CD4-positive, alpha-beta T cell treated with Interleukin-17A for 4 hours (primary cell): ENCODE data around the gene GPX4.

Experiments
- DNase-seq: peaks from one replicate; pipeline ENCODE4 v3.0.0-alpha.2; 2020; ENCODE audit warnings: mixed read lengths

Gene GPX4

DNA sequence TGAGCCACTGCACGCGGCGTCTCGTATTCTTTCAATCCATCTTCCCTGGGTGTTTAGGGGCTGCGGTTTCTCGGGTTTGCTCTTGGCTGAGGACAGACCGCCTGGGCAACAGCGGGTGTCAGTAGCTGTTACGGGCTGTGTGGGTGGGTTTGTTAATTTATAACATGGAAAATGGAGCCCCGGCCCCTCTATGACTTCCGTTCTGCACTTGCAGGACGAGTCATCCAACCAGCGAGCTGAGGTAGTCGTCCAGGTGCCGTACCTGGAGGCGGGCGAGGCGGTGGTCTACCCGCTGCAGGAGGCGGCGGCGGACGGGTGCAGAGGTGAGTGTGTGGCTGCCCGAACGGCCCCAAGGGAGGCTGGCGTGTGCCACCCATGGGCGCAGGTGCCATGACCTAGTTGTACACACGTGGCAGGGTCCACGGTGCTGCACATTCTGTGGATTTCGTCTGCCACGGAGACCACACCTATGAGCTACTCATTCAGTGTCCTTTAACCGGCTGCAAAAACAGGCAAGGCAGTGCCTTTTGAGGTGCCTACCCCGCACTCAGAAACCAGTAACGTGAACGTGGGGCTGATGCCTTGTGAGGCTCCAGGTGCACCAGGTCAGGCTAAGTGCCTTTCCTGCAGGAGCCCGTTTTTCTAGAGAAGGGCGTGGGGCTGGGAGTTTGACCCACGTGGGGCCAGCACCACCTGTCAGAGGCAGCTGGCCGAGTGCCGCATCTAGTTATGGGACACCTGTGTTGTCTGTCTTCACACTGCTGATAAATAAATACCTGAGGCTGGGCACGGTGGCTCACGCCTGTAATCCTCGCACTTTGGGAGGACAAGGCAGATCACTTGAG, 19.5 kb upstream of the GPX4 start:
- DNase-seq: no peak

DNA sequence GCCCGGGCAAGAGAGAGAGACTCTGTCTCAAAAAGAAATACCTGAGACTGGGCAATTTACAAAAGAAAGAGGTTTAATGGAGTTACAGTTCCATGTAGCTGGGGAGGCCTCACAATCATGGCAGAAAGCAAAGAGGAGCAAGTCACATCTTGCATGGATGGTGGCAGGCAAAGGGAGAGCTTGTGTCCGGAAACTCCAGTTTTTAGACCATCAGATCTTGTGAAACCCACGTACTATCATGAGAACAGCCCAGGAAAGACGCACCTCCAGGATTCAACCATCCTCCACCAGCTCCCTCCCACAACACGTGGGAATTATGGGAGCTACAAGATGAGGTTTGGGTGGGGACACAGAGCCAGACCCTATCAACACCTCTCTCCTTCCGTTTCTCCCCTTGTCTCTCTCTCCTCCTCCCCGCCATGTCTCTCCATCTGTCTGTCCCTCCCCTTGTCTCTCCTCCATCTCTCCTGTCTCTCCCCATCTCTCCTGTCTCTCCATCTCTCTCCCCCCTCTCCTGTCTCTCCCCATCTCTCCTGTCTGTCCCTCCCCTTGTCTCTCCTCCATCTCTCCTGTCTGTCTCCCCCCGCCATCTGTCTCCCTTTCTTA, 18.6 kb upstream of the GPX4 start:
- no peak for DNase-seq

DNA sequence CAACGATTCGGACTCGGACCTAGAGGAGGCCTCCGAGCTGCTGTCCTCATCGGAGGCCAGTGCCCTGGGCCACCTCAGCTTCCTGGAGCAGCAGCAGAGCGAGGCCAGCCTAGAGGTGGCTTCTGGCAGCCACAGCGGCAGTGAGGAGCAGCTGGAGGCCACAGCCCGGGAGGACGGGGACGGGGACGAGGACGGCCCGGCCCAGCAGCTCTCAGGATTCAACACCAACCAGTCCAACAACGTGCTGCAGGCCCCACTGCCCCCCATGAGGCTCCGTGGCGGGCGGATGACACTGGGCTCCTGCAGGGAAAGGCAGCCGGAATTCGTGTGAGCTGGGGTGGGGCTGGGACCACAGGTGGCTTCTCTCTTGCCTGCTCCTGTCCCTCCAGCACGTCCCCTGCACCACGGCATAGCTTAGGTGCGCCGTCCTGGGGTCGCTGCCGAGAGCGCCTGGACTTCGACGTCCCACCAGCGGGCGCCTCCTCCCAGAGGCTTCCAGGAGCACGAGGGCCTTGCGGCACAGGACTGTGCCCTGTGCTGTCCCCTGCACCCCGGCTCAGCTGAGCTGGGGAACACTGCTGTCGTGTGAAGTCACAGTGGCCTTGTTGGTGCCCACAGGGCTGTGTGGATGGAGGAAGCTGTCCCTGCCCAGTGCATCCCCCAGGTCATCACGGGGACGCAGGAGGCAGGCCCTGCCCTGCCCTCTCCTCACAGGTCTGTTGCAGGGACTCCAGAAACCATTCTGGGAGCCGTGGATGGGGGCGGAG, 17.9 kb upstream of the GPX4 start:
- no peak for DNase-seq

DNA sequence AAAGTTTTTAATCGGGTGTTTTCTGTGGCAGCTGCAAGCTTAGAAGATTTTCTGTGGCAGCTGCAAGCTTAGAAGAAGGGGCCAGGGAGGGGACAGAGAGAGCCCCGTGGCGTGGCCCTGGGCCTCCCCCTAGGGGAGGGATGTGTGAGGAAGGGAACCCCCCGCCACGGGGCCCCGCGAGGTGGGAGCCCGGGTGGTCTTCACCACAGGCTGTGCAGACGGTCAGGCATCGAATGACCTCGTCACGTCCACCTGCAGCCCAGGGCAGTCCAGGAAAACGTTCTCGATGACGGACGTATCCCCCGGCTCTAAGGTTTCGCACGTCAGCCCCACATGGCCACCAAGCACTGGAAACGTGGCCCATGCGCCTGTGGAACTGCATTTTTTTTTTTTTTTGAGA, 17.2 kb upstream of the GPX4 start:
- DNase-seq: peak; percentile 25

DNA sequence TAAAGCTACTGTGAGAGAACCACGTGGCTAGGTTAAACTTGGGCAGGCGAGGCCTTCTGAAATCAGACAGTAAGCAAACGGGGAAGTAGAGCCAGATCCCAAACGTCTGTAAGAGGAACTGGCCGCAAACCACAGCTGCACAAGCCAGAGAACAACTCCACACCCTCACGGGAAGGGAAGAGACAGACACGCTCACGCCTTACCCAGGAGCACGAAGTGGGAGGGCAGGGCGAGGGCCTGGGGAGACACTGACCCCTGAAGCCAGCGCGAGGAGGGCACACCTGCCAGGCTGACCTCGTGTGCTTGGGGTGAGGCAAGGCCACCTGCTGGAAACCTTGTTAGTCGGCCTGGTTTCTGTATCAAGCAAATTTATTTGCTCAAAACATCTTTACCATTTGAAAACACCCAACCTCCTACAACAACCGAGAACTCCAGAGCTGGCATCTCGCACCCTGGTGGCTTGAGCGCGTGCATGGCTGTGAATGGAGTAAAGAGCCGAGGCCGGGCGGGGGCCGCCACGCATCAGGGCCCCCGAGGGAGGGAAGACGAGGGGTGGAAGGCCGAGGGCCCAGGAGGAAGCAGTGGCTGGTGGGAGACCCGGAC, 15.9 kb upstream of the GPX4 start:
- DNase-seq: peak; percentile 67

DNA sequence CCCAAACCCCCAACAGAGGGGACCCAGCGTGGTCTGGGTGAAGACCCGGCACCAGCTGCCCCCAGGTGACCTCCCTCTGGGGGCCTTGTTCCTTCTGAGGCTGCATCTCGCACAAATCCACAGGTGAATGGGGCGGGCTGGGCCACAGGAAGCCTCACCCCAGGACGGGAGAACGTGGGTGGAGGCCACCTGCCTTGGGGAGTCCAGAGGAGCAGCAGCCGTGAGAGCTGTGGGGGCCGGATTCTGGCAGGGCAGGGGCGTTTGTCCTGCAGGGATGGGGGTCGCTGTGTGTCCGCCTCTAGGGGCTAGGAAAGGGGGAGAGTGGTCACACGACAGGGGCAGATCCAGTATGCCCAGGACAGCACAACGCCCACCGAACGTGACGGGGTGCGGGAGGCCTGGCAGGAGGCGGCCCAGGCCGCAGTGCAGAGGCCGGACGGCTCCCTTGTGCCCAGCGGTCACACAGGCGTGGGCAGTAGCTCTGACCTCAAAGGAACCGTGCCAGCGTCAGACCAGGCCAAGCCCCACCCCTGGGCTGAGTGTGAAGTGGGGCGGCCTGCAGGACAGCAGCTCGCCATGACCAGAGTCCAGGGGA, 15.3 kb upstream of the GPX4 start:
- DNase-seq: peak; percentile 62

DNA sequence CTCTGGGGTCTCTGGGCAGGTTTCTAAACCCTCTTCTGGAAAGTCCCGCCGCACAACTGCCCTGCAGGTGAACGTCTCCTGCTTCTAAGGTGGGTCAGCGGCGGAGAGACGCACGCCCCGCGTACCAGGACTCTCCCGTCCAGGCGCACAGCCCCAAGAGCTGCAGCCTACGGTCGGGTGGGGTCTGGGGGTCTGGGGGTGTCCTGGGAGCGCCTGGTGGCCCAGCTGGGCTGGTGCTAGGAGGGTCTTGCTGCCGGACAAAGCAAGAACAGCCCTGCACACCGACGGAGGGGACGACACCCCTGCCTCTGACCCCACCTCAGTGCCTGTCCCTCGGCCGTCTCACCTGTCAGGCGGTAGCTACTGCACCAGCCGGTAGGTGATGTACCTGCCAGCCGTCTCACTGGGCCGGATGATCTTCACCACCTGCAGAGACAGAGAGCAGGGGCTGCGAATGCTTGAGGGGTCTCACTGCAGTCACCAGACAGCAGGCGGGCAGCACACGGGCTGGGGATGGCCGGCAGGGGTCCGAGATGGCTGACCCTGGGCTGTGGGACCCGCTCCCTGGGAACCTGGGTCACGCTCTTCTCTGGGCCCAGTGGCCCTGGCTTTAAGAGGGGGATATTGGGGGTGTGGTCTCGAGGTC, 14.5 kb upstream of the GPX4 start:
- DNase-seq: no peak

DNA sequence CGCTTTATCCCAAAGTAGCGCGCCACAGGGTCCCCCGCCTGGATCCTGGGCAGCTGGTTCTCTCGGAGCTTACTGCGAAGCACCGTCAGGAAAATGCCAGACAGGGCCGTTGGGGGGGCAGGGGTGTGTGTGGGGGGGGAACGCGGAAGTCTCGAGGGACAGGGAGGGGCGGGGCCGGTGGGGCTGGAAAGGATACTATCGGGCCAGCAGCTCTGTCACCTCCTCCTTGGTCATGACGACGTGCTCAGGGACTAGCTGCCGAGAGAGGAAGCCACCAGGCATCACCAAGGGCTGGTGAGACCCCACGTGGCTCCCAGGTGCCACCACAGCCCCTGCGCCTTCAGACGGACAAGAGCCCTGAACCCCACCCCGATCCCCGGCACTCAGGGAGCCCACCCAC, 13.9 kb upstream of the GPX4 start:
- DNase-seq: peak; percentile 47

DNA sequence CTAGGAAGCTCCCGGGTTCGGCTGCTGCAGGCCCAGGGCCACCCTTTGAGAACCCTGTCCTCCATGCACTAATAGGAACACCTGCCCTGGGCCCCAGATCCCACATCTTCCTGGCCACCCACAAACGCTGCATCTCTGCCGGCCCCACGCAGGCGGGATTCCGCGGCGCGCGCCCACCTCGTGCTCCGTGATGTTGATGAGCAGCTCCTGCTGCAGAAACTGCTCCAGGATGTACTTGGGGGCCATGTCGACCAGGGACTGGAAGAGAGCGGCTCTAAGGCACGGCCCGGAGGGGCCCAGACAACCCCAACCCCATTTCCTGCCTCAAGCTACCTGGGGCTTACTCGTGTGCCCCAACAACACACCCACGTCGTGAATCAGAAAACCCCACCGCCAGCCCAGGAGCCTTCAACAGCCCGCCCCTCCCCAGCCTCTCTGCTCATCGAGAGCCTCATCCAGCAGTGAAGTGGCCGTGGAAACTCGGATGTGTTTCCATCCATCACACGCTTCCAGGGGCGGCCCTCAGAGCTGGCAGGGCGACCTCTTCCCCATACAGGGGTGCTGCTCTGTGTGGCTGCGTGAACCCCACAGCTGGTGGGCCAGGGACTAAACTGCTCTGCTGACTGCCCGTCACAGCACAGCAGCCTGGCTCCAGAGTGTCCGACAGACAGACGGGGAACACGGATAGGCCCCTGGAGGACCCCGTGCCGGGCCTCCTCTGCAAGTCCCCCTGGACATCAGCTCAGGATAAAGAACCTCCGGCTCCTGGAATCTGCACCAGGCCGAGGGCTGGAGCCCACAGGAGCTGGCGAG, 12.9 kb upstream of the GPX4 start:
- no peak for DNase-seq

DNA sequence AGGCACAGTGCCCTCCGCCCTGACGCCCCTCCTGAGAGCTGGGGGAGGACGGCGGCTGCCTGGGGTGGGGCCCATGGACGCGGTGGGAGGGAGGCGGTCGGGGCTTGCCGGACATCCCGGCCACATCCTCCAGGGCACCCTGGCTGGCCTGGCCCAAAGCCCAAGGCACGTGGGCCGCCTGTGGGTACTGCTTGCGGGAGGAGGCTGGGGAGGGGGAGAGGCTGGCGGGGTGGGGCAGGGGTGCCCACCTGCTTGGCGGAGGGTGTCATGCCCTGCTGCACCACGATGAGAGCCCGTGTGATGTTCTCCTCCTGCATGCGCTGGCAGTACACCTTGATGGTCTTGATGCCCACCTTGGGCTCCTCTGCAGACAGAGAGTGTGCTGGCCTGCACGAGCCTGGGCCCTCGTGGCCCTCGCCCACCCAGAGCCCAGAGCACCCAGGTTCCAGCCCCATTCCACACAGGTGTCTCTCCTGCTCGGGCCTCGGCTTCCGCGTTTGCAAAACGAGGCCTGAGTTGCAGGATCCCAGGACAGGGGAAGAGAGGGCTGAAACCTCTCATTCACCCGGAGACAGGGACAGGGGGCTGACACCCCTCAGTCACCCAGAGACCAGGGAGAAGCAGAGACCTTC, 12.1 kb upstream of the GPX4 start:
- DNase-seq: no peak

DNA sequence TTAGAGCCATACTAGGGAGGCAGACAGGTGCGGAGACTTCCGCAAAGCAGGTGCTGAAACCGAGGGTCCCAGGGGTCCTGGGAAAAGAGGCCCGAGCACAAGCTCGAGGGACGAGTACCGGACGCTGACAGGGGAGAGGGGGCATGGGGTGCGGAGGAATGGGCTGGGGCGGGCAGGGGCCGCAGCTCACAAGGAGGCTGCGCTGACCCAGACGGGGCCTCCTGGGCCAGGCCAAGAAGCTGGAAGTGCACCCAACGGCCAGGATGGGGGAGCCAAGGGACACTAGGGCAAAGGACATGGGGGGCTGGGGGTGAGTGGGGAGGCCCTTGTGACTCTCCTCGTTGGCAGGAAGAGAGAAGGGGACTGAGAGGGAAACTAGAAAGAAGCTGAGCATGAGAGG, 10.5 kb upstream of the GPX4 start:
- DNase-seq: no peak

DNA sequence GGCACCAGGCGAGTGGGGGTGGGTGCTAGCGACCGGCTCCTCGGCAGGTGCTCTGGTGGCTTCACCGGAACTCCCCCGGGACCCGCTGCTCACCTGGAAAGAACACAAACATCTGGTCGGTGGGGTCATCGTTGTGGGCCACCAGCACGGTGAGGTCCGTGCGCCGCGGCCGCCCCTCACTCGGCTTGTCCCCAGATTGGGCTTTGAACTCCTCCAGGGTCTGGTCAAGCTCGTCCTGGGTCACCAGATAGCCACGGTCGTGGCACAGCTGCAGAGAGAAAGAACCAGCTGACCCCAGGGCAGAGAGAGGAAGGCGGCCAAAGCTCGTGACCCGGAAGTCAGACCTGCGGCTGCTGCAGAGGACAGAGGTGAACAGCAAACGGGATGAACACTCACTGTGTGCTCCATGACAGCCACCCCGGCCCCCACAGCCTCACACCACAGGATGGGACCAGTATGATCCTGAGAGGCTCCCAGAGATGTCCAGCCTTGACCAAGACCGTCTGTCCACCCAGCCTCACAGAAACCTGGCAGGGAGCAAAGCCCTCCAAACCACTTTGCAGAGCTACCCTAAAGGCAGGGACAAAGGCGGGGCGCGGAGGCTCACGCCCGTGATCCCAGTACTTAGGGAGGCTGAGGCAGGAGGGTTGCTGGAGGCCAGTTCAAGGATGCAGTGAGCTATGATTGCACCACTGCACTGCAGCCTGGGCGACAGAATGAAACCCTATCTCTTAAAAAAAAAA, 9.8 kb upstream of the GPX4 start:
- no peak for DNase-seq

DNA sequence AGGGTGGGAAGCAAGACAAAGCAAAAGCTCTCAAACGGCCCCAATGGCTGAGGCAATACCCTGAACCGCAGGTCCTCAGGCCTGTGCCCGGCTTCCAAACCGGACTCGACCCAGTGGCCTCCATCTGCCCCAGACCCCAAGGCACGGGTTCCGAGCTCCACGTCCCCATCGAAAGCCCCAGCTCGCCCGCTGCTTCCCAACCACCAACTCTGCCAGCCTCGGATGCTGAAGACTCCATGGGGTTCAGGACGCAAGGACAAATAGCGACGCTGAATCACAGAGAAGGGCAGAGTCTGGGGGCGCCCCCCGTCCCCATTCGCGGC, 9.2 kb upstream of the GPX4 start:
- no peak for DNase-seq

DNA sequence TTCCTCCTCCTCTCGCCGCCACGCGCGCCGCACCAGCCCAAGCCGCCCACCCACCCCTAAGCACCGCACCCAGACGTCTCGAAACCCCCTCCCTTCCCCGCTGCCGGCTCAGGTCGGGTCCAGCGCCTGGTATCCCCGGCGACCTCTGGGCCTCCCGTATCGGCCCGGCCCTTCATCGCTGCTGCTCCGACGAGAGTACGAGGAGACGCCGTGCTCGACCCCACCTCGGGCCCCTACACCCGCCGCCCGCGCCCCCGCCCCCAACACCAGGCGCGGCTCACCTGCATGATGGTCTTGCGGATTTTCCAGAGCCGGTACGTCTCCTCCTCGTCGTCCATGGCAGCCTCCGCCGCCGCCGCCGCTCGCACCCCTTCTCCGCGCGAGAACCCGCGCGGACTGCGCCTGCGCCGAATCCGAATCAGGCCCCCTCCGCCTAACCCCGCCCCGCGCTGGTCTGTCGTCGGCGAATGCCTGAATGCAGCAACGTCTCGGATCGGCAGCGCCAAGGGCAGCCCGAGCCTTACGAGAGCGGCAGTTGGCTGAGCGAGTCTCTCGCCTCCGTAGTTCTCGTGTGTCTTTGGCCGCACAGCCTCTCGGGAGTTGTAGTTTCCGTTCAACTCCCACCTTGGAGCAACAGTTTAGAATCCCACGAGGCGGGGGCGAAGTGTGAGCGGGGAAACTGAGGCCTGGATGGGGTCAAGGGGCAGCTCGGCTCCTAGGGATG, 8.7 kb upstream of the GPX4 start, which contains the start of gene POLR2E:
TSS of gene POLR2E (minus strand) at position 398 of the 724 bp plus-strand sequence. CDS start at position 338, 60 bp downstream.
- DNase-seq: peak; percentile 99

DNA sequence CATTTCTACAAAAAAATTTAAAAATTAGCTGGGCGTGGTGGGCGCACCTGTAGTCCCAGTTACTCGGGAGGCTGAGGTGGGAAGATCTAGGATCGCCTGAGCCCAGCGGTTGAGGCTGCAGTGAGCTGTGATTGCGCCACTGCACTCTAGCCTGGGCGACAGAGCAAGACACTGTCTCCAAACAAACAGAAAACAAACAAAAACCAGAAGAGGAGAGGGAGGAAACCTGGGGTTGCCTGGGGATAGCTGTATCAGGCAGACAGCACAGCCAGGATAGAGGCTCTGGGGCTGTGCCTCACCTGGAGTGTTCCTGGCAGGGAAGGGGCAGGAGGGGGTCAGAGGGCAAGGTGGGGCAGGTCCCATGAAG, 6.0 kb upstream of the GPX4 start:
- DNase-seq: no peak

DNA sequence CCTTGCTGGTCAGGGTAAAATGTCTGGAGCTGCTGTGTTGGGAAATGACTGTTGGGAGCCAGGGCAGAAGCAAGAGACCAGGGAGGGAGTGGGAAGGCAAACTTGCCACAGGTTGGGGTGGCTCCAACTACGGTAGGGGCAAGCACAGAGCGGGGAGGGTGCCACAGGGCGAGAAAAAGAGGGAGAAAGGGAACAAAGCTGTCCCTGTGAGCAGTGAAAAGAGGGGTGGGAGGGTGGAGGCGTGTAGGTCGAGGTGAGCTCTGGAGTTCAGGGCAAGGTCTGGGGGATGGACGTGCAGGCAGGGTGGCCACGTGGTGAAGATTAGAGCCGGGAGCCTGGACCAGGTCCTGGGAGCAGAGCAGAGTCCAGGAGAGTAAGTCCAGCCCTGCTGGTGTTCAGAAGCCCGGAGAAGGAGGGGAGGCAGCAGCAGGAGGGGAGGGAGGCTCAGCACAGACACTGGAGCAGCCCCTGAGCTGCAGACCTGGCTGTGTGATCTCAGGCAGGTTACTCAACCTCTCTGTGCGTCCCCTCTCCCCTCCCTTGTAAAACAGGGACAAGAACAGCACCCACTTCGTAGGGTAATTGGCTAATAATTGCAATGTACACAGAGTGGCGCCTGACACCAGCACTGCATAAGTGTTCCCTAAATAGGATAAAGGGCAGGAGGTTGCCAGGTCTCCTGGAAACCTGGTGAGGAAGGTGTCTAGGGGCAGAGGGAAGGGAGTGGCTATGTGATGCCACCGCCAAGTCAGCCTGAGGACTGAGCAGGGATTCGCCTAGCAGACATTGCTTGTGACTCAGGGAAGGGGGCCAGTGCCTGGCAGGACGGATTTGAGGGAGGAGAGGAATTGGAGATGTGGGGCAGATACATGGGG, 5.4 kb upstream of the GPX4 start:
- no peak for DNase-seq

DNA sequence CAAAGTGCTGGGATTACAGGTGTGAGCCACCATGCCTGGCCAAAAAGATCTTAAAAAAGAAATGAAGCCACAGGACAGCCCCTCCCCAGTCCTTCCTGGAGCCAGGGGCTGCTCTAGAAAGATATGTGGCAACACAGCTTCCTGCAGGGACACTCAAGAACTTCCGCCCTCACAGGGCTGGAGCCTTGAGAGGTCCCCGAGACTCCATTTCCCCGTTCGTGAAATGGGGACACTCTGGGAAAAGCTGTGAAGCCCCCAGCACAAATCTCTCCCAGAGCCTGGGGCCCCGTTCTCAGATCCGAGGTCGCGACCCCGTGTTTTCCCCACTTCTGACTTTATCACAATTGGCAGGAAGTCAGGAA, 2.5 kb upstream of the GPX4 start:
- peak; percentile 44 for DNase-seq

DNA sequence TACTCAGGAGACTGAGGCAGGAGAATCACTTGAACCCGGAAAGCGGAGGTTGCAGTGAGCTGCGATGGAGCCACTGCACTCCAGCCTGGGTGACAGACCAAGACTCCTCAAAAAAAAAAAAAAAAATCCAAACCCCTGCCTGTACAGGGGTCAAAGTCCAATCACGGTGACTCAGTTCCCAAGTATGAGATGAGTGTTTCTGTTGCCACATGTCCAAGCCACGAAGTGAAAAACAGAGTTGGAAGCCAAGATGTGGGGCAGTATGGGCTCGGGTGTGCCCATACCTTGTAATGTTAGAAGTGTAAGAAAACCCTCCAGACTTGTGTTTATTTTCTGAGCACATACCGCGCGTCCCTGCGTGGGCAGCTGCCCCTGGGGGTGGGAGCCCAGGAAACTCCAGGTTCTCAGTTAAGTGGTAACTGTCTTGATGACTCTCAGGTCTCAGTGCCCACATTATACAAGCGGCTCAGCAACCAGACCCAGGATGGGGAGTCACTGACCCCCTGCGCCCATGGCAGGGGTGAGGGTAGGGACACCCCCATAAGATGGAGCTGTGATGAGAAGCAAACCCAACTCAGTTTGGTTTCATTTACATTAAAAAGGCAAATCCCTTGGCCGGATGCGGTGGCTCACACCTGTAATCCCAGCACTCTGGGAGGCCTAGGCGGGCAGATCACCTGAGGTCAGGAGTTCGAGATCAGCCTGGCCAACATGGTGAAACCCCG, 1.2 kb upstream of the GPX4 start:
- DNase-seq: peak; percentile 47
